Measurements from ENCODE around the gene CHAT.

The CHAT gene

GRCh38 chr10:49690698-49691356 lies 77.0 kb downstream of the CHAT start:
- DNase-seq = no peak

GRCh38 chr10:49691588-49691987 lies 77.8 kb downstream of the CHAT start:
- no peak for DNase-seq

DNA sequence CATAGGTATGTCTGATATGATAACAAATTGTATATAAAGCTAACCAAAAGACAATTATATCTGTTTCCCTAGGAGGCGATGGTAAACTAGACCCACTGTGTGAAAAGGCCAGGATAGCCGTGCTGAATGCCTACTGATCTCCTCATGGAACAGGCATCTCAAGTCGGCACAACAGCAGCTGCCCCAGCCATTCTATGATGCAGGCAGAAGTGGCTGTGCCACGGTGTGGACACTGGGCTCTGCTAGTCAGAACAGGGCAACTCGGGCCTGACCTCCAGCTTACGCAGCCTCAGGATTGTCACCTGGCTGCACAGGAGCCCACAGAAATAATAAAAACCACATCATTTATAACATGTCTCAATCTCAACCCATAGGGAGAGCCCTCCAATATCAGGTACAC lies 80.6 kb downstream of the CHAT start:
- DNase-seq = no peak

DNA sequence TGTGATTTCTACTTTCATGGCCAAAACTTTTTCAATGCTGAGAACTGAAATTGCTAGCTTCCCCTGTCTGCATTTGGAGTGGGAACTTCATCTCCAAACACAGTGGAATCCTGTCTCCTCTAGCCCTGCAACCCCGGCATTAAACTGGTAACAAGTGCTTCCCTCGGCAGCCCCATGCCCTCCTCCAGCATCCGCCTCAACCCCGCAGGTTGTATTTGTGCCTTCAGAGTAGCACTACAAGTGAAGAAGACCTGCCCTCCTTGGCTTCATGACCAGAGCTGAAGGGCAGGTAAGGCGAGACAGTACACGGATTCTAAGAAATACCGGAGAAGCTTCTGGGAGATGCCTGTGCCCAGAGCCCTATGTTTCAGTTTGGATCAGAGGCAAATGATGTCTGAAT lies 82.5 kb downstream of the CHAT start:
- no peak for DNase-seq

- no peak for DNase-seq
Observed at GRCh38 chr10:49698679-49699078, 84.8 kb downstream of the CHAT start.

GRCh38 chr10:49700211-49700610 lies 86.4 kb downstream of the CHAT start:
- DNase-seq = no peak

DNA sequence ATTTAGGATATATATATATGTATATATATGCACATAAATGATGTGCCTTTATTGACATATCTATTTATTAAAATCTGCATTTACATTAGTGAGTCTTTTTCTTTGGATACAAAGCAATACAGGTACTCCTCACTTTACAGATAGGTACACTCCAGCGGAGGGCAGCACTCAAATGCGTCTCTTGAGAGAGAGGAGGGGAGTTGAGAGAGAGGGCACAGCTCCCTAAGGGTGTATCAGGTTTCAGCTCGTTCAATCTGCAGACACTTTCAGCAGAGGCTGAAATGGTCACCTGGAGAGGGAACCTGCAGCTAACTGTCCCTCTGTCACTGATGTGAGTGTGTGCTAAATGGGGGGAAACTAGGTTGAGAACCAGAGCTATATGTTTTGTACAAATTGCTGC lies 87.2 kb downstream of the CHAT start:
- no peak for DNase-seq

DNA sequence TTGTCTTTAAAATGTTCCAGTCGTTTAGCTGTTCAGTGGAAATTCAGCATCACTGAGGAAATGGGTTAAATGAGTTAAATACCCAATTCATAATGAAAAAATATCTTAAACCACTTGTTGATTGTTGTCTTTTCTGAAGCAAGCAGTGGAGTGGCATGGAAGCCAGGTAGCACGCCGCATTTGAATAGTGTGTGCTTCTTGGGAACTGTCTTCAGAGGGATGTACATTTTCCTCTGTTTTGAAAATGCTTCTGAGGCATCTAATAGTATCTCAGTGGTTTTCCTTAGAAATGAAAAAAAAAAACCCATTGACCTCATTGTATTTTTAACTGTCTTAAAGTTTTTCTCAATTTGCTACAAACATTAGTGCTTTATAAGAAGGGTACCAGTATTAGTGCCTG lies 93.7 kb downstream of the CHAT start:
- no peak for DNase-seq

DNA sequence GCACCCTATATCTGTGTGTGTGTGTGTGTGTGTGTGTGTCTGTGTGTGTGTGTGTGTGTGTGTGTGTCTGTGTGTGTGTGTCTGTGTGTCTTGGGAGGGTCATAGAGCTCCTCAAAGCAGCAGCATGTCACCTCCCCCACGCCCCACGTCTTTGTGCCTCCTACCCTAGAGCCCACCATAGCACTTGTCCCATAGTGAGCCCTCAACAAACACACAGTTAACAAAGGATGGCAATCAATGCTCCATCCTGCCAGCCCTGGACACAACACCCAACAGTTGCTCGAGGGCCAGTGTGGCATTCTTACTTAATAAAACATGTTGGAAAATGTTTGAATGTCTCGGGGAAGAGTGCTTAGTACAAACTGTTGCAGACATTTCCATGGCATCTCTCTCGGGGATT lies 96.1 kb downstream of the CHAT start:
- no peak for DNase-seq

DNA sequence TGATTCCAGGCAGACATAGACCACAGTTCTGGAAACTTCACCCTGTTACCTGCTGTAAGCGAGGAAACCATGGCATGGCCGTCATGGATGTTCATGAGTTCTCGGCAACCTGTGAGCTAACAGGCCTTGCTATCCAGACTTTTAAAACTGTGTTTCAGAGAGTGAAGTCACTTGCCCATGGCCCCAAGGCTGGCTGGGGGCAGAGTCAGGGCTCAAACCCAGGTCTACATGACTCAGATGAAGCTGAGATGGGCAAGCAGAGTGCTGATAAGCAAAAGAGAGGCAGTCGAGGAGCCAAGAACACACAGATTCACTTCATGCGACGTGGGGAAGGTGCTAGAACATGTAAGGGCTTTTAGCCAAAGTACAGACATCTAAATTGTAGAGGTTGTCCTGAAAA lies 97.1 kb downstream of the CHAT start:
- no peak for DNase-seq

DNA sequence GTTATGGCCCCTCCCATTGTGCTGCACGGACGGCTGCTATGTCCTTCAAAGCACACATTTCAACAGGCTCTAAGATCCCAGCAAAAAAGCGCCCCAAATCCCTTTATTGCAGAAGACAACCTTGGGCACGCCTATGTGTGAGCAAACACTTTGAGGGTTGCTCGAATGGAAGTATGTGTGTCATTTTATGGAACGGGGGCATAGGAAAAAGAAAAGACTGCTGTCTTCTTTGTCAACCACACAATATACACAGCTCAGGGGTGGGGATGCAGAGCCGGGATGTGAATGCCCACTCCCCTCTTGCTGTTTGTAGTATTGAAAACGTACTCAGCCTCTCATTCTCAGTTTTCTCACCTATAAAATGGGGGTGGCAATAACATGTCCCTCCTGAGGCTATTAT lies 97.6 kb downstream of the CHAT start:
- DNase-seq = no peak

- no peak for DNase-seq
Observed at GRCh38 chr10:49713266-49713665, 99.4 kb downstream of the CHAT start.

Measured in NCI-H2081 treated with DMSO at 0.1 percent for 48 hours (cell line).